Esophagus muscularis mucosa (tissue), 3 donors: Measurements from ENCODE around the gene MATK.

ENCODE experiments used
- CTCF ChIP-seq, 3 experiments: fragments of 200-600 bp in 2 of 3; fragments of 450-650 bp in 1 of 3; sonication (generic) in 2 of 3; IDR thresholded peaks; one replicate each; pipeline ENCODE4 v1.5.1; 2017 to 2019; ENCODE audit warnings: antibody characterized with exemption in 3 of 3, mild to moderate bottlenecking in 2 of 3, moderate library complexity in 1 of 3
- POLR2A ChIP-seq: fragments of 450-650 bp; IDR thresholded peaks from one replicate; pipeline ENCODE4 v1.6.1; 2017; ENCODE audit warnings: antibody characterized with exemption, moderate library complexity, mild to moderate bottlenecking, low read depth

DNA sequence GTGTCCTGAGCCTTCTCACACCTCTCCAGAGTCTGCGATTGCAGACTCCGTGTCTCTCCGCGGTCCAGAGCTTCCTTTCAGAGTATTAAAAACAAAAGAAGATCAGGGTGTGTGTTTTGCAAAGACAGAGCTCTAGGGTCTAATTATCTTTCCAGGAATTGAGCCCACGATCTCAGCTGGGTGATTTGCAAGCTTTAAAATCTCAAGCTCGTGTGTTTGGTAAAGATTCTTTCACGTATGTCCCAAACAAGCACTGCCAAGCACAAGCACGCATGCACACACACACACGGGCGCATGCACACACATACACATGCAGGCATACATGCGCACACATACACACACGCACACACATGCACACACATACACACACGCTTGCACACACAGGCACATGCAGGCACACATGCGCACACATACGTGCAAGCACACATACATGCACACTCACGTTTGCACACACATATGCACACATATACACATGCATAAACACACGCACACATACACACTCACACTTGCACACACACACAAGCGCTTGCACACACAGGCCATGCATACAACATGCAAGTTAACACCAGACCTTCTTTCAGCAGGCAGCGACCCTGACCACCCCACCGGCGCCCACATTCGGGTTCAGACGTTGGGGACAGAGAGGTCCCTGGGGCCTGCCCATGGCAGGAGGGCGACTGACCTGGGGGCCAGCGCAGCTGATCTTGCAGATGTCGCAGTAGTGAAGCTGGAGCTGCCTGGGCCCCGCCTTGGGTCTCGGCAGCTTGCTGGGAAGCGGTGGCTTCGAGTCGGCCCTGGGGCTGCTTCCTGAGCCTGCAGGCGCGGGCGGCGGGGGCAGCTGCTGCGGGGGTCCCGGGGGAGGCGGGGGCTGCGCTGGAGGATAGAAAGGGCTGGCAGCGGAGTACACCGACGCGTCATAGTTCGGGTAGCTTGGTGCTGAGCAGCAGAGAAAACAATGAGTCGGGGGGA is 44.7 kb upstream of the MATK start:
- TF ChIP-seq POLR2A: no peak
- no peak for TF ChIP-seq CTCF (IDR thresholded peaks at IDR 0.05)
